HEK293 (cell line): Measurements from ENCODE around the gene TRIM6.

Source experiments
- CTCF ChIP-seq: fragments of 450-650 bp; formaldehyde crosslinking; IDR thresholded peaks from 2 replicates; pipeline ENCODE4 v1.5.1; 2016; ENCODE audit warnings: missing biosample characterization, missing genetic modification characterization
- PATZ1 ChIP-seq: fragments of 450-650 bp; formaldehyde crosslinking; IDR thresholded peaks from 2 replicates; pipeline ENCODE4 v1.5.1; 2016; ENCODE audit warnings: missing biosample characterization, missing genetic modification characterization
- ZFP41 ChIP-seq: fragments of 450-650 bp; formaldehyde crosslinking; IDR thresholded peaks from 2 replicates; pipeline ENCODE4 v1.5.1; 2016; ENCODE audit warnings: missing biosample characterization, missing genetic modification characterization, borderline replicate concordance
- ZNF174 ChIP-seq: fragments of 450-650 bp; formaldehyde crosslinking; IDR thresholded peaks from 2 replicates; pipeline ENCODE4 v1.5.0; 2017; ENCODE audit warnings: missing biosample characterization, mild to moderate bottlenecking, missing genetic modification characterization
- ZNF548 ChIP-seq: fragments of 450-650 bp; formaldehyde crosslinking; IDR thresholded peaks from 2 replicates; pipeline ENCODE4 v1.5.1; 2016; ENCODE audit warnings: missing biosample characterization, missing genetic modification characterization
- ZNF76 ChIP-seq: fragments of 450-650 bp; formaldehyde crosslinking; IDR thresholded peaks from 2 replicates; pipeline ENCODE4; 2016; ENCODE audit warnings: low read depth, missing biosample characterization, missing genetic modification characterization, borderline replicate concordance

GRCh38 chr11:5574654-5575053, 21.8 kb upstream of the TRIM6 start:
- TF ChIP-seq PATZ1 (tag by site-specific recombination) (no peak), ZNF548 (tag by site-specific recombination) (no peak), ZNF174 (tag by site-specific recombination) (no peak), CTCF (tag by site-specific recombination) (no peak), ZFP41 (tag by site-specific recombination) (no peak), ZNF76 (tag by site-specific recombination) (no peak)
